DOHH2 (cell line): ENCODE results near the gene IL17A.

Experiments used
- H3F3A ChIP-seq: fragments of 200-600 bp; sonication (generic), shearing (Covaris generic); 2 replicates; pipeline ENCODE4 v1.6.0; 2016; ENCODE audit warnings: antibody characterized with exemption, mild to moderate bottlenecking; ENCODE audit not compliant: control insufficient read depth, insufficient read depth
- H3K27ac ChIP-seq: fragments of 200-600 bp; sonication (generic); 2 replicates; pipeline ENCODE4 v1.5.1; 2014; ENCODE audit warnings: low read depth, mild to moderate bottlenecking, low read length, moderate library complexity
- H3K27me3 ChIP-seq: fragments of 200-600 bp; sonication (generic); 2 replicates; pipeline ENCODE4 v1.6.1; 2014; ENCODE audit warnings: mild to moderate bottlenecking, low read length, mixed read lengths; ENCODE audit not compliant: control insufficient read depth
- H3K36me3 ChIP-seq: fragments of 200-600 bp; sonication (generic); 2 replicates; pipeline ENCODE4 v1.6.1; 2014; ENCODE audit warnings: mild to moderate bottlenecking, low read length, moderate library complexity, mixed read lengths; ENCODE audit not compliant: control insufficient read depth
- H3K4me1 ChIP-seq: fragments of 200-600 bp; sonication (generic); 2 replicates; pipeline ENCODE4 v1.6.1; 2014; ENCODE audit warnings: mild to moderate bottlenecking, low read length, mixed read lengths; ENCODE audit not compliant: control insufficient read depth
- H3K4me2 ChIP-seq: fragments of 200-600 bp; sonication (generic); 2 replicates; pipeline ENCODE4 v1.6.0; 2014; ENCODE audit warnings: mild to moderate bottlenecking, low read length, moderate library complexity
- H3K4me3 ChIP-seq: fragments of 200-600 bp; sonication (generic); 2 replicates; pipeline ENCODE4 v1.5.1; 2014; ENCODE audit warnings: mild to moderate bottlenecking, low read length, mixed read lengths
- H3K79me2 ChIP-seq: fragments of 200-600 bp; sonication (generic); 2 replicates; pipeline ENCODE4 v1.6.1; 2014; ENCODE audit warnings: mild to moderate bottlenecking, low read length, mixed read lengths; ENCODE audit not compliant: control insufficient read depth
- H3K9me2 ChIP-seq: fragments of 200-600 bp; sonication (generic); replicated peaks from 2 replicates; pipeline ENCODE4 v1.6.1; 2014; ENCODE audit warnings: mild to moderate bottlenecking, low read length, mixed read lengths; ENCODE audit not compliant: control insufficient read depth
- H3K9me3 ChIP-seq: fragments of 200-600 bp; sonication (generic); 2 replicates; pipeline ENCODE4 v1.6.1; 2014; ENCODE audit warnings: antibody characterized with exemption, low read length, mixed read lengths; ENCODE audit not compliant: control insufficient read depth, insufficient read depth
- H4K20me1 ChIP-seq: fragments of 200-600 bp; sonication (generic); 2 replicates; pipeline ENCODE4 v1.6.0; 2014; ENCODE audit warnings: low read depth, mild to moderate bottlenecking, antibody characterized with exemption, low read length, moderate library complexity; ENCODE audit not compliant: control insufficient read depth, insufficient read depth
- EZH2phosphoT487 ChIP-seq: fragments of 200-600 bp; sonication (generic); IDR thresholded peaks from 2 replicates; pipeline ENCODE4 v1.6.1; 2017; ENCODE audit warnings: borderline replicate concordance, mild to moderate bottlenecking, antibody characterized with exemption, low read length, moderate library complexity, mixed read lengths
- TF ChIP-seq, protein P1 (sequence below): fragments of 200-600 bp; sonication (generic); IDR thresholded peaks from one replicate; pipeline ENCODE4 v1.5.1; 2014; ENCODE audit warnings: antibody characterized with exemption, mild to moderate bottlenecking, low read depth, low read length; ENCODE audit not compliant: poor library complexity, severe bottlenecking

IL17A gene

DNA sequence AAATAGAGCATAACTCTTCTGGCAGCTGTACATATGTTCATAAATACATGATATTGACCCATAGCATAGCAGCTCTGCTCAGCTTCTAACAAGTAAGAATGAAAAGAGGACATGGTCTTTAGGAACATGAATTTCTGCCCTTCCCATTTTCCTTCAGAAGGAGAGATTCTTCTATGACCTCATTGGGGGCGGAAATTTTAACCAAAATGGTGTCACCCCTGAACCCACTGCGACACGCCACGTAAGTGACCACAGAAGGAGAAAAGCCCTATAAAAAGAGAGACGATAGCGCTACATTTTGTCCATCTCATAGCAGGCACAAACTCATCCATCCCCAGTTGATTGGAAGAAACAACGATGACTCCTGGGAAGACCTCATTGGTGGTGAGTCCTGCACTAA, at the start of gene IL17A:
TSS of gene IL17A (plus strand) at position 301 of the 400 bp plus-strand sequence. CDS start at position 358, 57 bp downstream.
- H3K4me3 ChIP-seq = no peak within 1 kb of the TSS
- no peaks in the 10 kb centered on the region for H3K79me2 ChIP-seq
- H3K27me3 ChIP-seq = 0 out of 2 replicates have a peak, but pooled peaks cover 10% of the 10 kb centered on the region
- no peaks in the 10 kb centered on the region for H3K36me3 ChIP-seq
- H3K27ac ChIP-seq = no peak within 1 kb of the TSS
- TF ChIP-seq, protein P1, sequence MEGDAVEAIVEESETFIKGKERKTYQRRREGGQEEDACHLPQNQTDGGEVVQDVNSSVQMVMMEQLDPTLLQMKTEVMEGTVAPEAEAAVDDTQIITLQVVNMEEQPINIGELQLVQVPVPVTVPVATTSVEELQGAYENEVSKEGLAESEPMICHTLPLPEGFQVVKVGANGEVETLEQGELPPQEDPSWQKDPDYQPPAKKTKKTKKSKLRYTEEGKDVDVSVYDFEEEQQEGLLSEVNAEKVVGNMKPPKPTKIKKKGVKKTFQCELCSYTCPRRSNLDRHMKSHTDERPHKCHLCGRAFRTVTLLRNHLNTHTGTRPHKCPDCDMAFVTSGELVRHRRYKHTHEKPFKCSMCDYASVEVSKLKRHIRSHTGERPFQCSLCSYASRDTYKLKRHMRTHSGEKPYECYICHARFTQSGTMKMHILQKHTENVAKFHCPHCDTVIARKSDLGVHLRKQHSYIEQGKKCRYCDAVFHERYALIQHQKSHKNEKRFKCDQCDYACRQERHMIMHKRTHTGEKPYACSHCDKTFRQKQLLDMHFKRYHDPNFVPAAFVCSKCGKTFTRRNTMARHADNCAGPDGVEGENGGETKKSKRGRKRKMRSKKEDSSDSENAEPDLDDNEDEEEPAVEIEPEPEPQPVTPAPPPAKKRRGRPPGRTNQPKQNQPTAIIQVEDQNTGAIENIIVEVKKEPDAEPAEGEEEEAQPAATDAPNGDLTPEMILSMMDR = no peak
- no peak for TF ChIP-seq EZH2phosphoT487
- no peaks in the 10 kb centered on the region for H3K9me3 ChIP-seq
- no peaks in the 10 kb centered on the region for H3K4me1 ChIP-seq
- H4K20me1 ChIP-seq = no peaks in the 10 kb centered on the region
- H3K4me2 ChIP-seq = no peak within 1 kb of the TSS
- H3K9me2 ChIP-seq = no peaks in the 10 kb centered on the region; the same call in 1 of the 2 replicates
- no peaks in the 10 kb centered on the region for H3F3A ChIP-seq

DNA sequence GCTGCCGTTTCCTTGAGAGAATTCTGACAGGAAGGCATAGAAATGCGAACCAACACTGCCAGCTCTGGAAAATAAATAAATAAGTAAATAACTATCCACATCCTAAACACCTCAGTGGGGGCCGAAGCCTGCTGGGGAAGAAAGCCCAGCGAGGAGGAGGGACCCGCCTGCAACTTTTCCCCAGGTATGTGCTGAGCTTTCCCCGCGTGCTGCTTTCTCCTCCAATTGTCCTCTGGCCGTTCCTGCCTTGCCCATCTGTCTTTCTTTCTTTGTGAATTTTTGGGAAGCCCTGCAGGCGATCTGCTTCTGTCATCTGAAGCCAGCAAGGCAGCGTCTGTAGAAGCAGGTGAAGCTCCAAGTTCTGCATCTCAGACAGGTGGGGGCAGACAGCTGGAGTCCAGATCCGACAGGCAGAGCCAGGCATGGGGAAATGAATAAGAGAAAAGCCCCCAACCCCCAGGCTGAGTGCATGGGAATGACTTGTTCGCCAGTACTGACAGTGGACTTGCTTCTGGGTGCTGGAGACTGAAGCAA, 49.2 kb upstream of the IL17A start:
- Histone ChIP-seq H3K4me1 (no peaks in the 10 kb centered on the region), H3K4me3 (no peak overlapping the region), H3K79me2 (no peaks in the 10 kb centered on the region), H3F3A (no peaks in the 10 kb centered on the region), H3K4me2 (no peak overlapping the region), H3K27me3 (peaks cover 18% of the 10 kb centered on the region), H3K9me2 (no peaks in the 10 kb centered on the region), H4K20me1 (no peaks in the 10 kb centered on the region), H3K9me3 (no peaks in the 10 kb centered on the region), H3K27ac (no peak overlapping the region), H3K36me3 (no peaks in the 10 kb centered on the region)
- TF ChIP-seq EZH2phosphoT487 = no peak
- TF ChIP-seq, protein P1 = no peak

DNA sequence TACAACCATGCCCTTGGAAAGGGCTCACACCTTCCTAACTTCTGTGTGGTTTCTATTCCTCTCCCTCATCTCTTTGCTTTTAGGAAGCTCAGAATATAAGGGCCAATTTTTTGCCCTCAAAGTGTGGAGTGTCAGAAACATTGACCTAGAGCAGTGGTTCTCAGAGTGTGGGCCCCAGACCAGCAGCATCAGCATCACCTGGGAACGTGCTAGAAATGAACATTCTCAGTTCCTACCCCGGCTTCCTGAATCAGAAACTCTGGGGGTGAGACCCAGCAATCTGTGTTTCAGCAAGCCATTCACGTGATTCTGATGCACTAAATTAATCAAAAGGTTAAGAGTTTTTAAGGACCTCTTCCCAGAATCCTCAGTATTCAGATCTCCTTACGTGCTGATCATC, 47.9 kb upstream of the IL17A start:
- no peaks in the 10 kb centered on the region for H3K9me3 ChIP-seq
- peaks cover 16% of the 10 kb centered on the region for H3K27me3 ChIP-seq
- no peaks in the 10 kb centered on the region for H3F3A ChIP-seq
- H3K9me2 ChIP-seq = no peaks in the 10 kb centered on the region
- no peak overlapping the region for H3K27ac ChIP-seq
- no peak for TF ChIP-seq EZH2phosphoT487
- TF ChIP-seq, protein P1 = no peak
- no peak overlapping the region for H3K4me3 ChIP-seq
- H3K4me2 ChIP-seq = no peak overlapping the region
- H3K36me3 ChIP-seq = no peaks in the 10 kb centered on the region
- H3K79me2 ChIP-seq = no peaks in the 10 kb centered on the region
- H3K4me1 ChIP-seq = no peaks in the 10 kb centered on the region
- H4K20me1 ChIP-seq = no peaks in the 10 kb centered on the region
